ENCODE results near the gene PBLD. TPM values are rescaled to one million over a fixed set of nuclear protein-coding genes. Genes with fewer than 3 reads are reported as not detected.

Gene PBLD
- polyA plus RNA-seq, 1 donor (not counting 4 experiments of a cell fraction or from before 2014, with no cell fraction given) = 1.00 TPM

- Histone ChIP-seq H3K4me3 (ENCODE audit: control insufficient read depth in 2 of 3, extremely low read depth in 1 of 3, insufficient read depth in 2 of 3, low read depth in 1 of 3, low read length in 3 of 3) (no peak overlapping the region), H3K36me3 (ENCODE audit: control insufficient read depth in 2 of 2, extremely low read depth in 1 of 2, insufficient read depth in 2 of 2, low read length in 2 of 2) (peaks cover 18 to 34% of the 10 kb centered on the region in 2 experiments), H2AFZ (ENCODE audit: control insufficient read depth, low read length) (no peak overlapping the region), H3K4me1 (ENCODE audit: control insufficient read depth, extremely low read depth, insufficient read depth, low read length) (no peaks in the 10 kb centered on the region), H4K20me1 (ENCODE audit: control insufficient read depth, extremely low read depth, insufficient read depth, low read length) (peaks cover 17% of the 10 kb centered on the region), H3K27ac (ENCODE audit: control insufficient read depth, insufficient read depth, low read length) (no peak overlapping the region), H3K9ac (ENCODE audit: control insufficient read depth, extremely low read depth, insufficient read depth, low read length) (no peak overlapping the region), H3K9me3 (ENCODE audit: control insufficient read depth, low read depth, low read length) (no peaks in the 10 kb centered on the region), H3K79me2 (ENCODE audit: control insufficient read depth, insufficient read depth, low read length) (peaks cover 32% of the 10 kb centered on the region), H3K4me2 (ENCODE audit: control insufficient read depth, extremely low read depth, insufficient read depth, low read depth, low read length) (no peak overlapping the region), H3K27me3 (ENCODE audit: control insufficient read depth, extremely low read depth, insufficient read depth, low read length) (no peaks in the 10 kb centered on the region), H3K9me1 (ENCODE audit: control insufficient read depth, extremely low read depth, insufficient read depth, low read length) (peaks cover 2% of the 10 kb centered on the region)
- no peak for DNase-seq (ENCODE audit: low read depth, low spot score)
- dilution Hi-C loops (cut with MboI; ENCODE audit: extremely low pct_ligation_motif_present, low sequenced_read_pairs) = no loop called here
- no peak for FAIRE-seq
- no peak for TF ChIP-seq EZH2 (IDR thresholded peaks at IDR 0.05; ENCODE audit: low read length)
- TF ChIP-seq CTCF (optimal IDR thresholded peaks at IDR 0.05 in 1 of 3, IDR thresholded peaks at IDR 0.05 in 1 of 3, conservative IDR thresholded peaks at IDR 0.05 in 1 of 3; ENCODE audit: extremely low read depth in 1 of 3, insufficient read depth in 2 of 3, low read length in 3 of 3) = no peak
Observed at GRCh38 chr10:68342909-68343516, 10.3 kb upstream of the PBLD start.

- Histone ChIP-seq H3K4me2 (ENCODE audit: control insufficient read depth, extremely low read depth, insufficient read depth, low read depth, low read length) (no peak overlapping the region), H3K27me3 (ENCODE audit: control insufficient read depth, extremely low read depth, insufficient read depth, low read length) (no peaks in the 10 kb centered on the region), H4K20me1 (ENCODE audit: control insufficient read depth, extremely low read depth, insufficient read depth, low read length) (peaks cover 36% of the 10 kb centered on the region), H3K79me2 (ENCODE audit: control insufficient read depth, insufficient read depth, low read length) (peaks cover 57% of the 10 kb centered on the region), H3K9me1 (ENCODE audit: control insufficient read depth, extremely low read depth, insufficient read depth, low read length) (peaks cover 5% of the 10 kb centered on the region), H3K4me3 (ENCODE audit: control insufficient read depth in 2 of 3, extremely low read depth in 1 of 3, insufficient read depth in 2 of 3, low read depth in 1 of 3, low read length in 3 of 3) (no peak overlapping the region), H3K27ac (ENCODE audit: control insufficient read depth, insufficient read depth, low read length) (no peak overlapping the region), H3K4me1 (ENCODE audit: control insufficient read depth, extremely low read depth, insufficient read depth, low read length) (peaks cover 16% of the 10 kb centered on the region), H3K9ac (ENCODE audit: control insufficient read depth, extremely low read depth, insufficient read depth, low read length) (no peak overlapping the region), H2AFZ (ENCODE audit: control insufficient read depth, low read length) (no peak overlapping the region), H3K9me3 (ENCODE audit: control insufficient read depth, low read depth, low read length) (no peaks in the 10 kb centered on the region), H3K36me3 (ENCODE audit: control insufficient read depth in 2 of 2, extremely low read depth in 1 of 2, insufficient read depth in 2 of 2, low read length in 2 of 2) (peaks cover 15 to 55% of the 10 kb centered on the region in 2 experiments)
- dilution Hi-C loops (cut with MboI; ENCODE audit: extremely low pct_ligation_motif_present, low sequenced_read_pairs) = no loop called here
- no peak for TF ChIP-seq EZH2 (IDR thresholded peaks at IDR 0.05; ENCODE audit: low read length)
- TF ChIP-seq CTCF (optimal IDR thresholded peaks at IDR 0.05 in 1 of 3, IDR thresholded peaks at IDR 0.05 in 1 of 3, conservative IDR thresholded peaks at IDR 0.05 in 1 of 3; ENCODE audit: extremely low read depth in 1 of 3, insufficient read depth in 2 of 3, low read length in 3 of 3) = no peak
- FAIRE-seq = no peak
- no peak for DNase-seq (ENCODE audit: low read depth, low spot score)
Observed at GRCh38 chr10:68340358-68341080, 7.8 kb upstream of the PBLD start.

Measured in keratinocyte (primary cell).